ENCODE data around the gene ZNF670. TPM values are rescaled to one million over a fixed set of nuclear protein-coding genes. Genes with fewer than 3 reads are reported as not detected.

ZNF670 gene
- polyA plus RNA-seq, 1 donor from 2014 or later: 9.3 TPM

DNA sequence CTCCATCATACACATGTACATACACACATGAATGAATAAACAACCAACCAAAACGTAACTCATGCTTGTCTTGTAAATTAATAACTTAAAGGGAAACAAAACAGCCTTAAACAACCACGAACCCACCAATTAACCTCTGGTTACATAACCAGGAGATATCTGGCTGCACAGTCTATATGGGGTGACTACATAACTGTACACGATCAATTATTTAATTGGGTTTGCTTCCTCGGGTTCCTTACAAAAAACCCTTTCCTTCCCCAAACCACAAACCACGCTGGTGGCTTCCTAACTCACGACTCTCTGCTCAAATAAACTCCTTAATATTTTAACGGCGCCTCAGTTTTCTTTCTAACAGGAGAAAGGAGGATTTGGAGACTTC lies 744 bp downstream of the ZNF670 start:
- peaks cover 44% of the 10 kb centered on the region for H3K79me2 ChIP-seq (replicated peaks; ENCODE audit: insufficient read depth, low read length)
- H3K4me2 ChIP-seq (ENCODE audit: low read length): peak overlapping the region; percentile 51
- peaks cover 11% of the 10 kb centered on the region for H3K9me3 ChIP-seq (ENCODE audit: low read length)
- TF ChIP-seq EZH2 (IDR thresholded peaks at IDR 0.05; ENCODE audit: borderline replicate concordance, insufficient read depth, low read length, poor library complexity, severe bottlenecking) (no peak), EP300 (conservative IDR thresholded peaks at IDR 0.05; ENCODE audit: poor library complexity, severe bottlenecking) (no peak), POLR2AphosphoS5 (IDR thresholded peaks at IDR 0.05) (no peak), MXI1 (conservative IDR thresholded peaks at IDR 0.05; ENCODE audit: poor library complexity, severe bottlenecking) (no peak), SMC3 (conservative IDR thresholded peaks at IDR 0.05; ENCODE audit: poor library complexity) (no peak)
- TF ChIP-seq, protein P1, sequence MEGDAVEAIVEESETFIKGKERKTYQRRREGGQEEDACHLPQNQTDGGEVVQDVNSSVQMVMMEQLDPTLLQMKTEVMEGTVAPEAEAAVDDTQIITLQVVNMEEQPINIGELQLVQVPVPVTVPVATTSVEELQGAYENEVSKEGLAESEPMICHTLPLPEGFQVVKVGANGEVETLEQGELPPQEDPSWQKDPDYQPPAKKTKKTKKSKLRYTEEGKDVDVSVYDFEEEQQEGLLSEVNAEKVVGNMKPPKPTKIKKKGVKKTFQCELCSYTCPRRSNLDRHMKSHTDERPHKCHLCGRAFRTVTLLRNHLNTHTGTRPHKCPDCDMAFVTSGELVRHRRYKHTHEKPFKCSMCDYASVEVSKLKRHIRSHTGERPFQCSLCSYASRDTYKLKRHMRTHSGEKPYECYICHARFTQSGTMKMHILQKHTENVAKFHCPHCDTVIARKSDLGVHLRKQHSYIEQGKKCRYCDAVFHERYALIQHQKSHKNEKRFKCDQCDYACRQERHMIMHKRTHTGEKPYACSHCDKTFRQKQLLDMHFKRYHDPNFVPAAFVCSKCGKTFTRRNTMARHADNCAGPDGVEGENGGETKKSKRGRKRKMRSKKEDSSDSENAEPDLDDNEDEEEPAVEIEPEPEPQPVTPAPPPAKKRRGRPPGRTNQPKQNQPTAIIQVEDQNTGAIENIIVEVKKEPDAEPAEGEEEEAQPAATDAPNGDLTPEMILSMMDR (IDR thresholded peaks at IDR 0.05; ENCODE audit: poor library complexity, severe bottlenecking): no peak
- no peaks in the 10 kb centered on the region for H3K9me2 ChIP-seq (ENCODE audit: insufficient read depth, low read length)
- peak overlapping the region; percentile 85 for H3K27ac ChIP-seq (ENCODE audit: low read length)
- no peaks in the 10 kb centered on the region for H4K20me1 ChIP-seq (ENCODE audit: insufficient read depth)
- no peaks in the 10 kb centered on the region for H3F3A ChIP-seq (ENCODE audit: insufficient read depth, low read length, poor library complexity, severe bottlenecking)
- peak overlapping the region; percentile 96 for H2AFZ ChIP-seq (ENCODE audit: low read depth, low read length)
- peak overlapping the region; percentile 96 for H3K4me3 ChIP-seq (ENCODE audit: low read length)
- H3K27me3 ChIP-seq (ENCODE audit: insufficient read depth, low read depth, low read length): no peaks in the 10 kb centered on the region
- peak overlapping the region; percentile 91 for H3K9ac ChIP-seq (ENCODE audit: low read length)
- no peaks in the 10 kb centered on the region for H3K36me3 ChIP-seq (ENCODE audit: insufficient read depth, low read length)

- Histone ChIP-seq H3K4me2 (ENCODE audit: low read length) (peak overlapping the region; percentile 51), H3K36me3 (ENCODE audit: insufficient read depth, low read length) (no peaks in the 10 kb centered on the region), H3K9me2 (ENCODE audit: insufficient read depth, low read length) (no peaks in the 10 kb centered on the region), H3K27me3 (ENCODE audit: insufficient read depth, low read depth, low read length) (no peaks in the 10 kb centered on the region), H3K9ac (ENCODE audit: low read length) (no peak overlapping the region), H3F3A (ENCODE audit: insufficient read depth, low read length, poor library complexity, severe bottlenecking) (no peaks in the 10 kb centered on the region), H4K20me1 (ENCODE audit: insufficient read depth) (no peaks in the 10 kb centered on the region), H2AFZ (ENCODE audit: low read depth, low read length) (no peak overlapping the region), H3K4me3 (ENCODE audit: low read length) (peak overlapping the region; percentile 96), H3K9me3 (ENCODE audit: low read length) (peaks cover 11% of the 10 kb centered on the region), H3K79me2 (replicated peaks; ENCODE audit: insufficient read depth, low read length) (peaks cover 46% of the 10 kb centered on the region), H3K27ac (ENCODE audit: low read length) (no peak overlapping the region)
- no peak for TF ChIP-seq TAF1 (IDR thresholded peaks at IDR 0.05; ENCODE audit: low read depth)
- TF ChIP-seq, protein P2, sequence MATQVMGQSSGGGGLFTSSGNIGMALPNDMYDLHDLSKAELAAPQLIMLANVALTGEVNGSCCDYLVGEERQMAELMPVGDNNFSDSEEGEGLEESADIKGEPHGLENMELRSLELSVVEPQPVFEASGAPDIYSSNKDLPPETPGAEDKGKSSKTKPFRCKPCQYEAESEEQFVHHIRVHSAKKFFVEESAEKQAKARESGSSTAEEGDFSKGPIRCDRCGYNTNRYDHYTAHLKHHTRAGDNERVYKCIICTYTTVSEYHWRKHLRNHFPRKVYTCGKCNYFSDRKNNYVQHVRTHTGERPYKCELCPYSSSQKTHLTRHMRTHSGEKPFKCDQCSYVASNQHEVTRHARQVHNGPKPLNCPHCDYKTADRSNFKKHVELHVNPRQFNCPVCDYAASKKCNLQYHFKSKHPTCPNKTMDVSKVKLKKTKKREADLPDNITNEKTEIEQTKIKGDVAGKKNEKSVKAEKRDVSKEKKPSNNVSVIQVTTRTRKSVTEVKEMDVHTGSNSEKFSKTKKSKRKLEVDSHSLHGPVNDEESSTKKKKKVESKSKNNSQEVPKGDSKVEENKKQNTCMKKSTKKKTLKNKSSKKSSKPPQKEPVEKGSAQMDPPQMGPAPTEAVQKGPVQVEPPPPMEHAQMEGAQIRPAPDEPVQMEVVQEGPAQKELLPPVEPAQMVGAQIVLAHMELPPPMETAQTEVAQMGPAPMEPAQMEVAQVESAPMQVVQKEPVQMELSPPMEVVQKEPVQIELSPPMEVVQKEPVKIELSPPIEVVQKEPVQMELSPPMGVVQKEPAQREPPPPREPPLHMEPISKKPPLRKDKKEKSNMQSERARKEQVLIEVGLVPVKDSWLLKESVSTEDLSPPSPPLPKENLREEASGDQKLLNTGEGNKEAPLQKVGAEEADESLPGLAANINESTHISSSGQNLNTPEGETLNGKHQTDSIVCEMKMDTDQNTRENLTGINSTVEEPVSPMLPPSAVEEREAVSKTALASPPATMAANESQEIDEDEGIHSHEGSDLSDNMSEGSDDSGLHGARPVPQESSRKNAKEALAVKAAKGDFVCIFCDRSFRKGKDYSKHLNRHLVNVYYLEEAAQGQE (IDR thresholded peaks at IDR 0.05; ENCODE audit: borderline replicate concordance): no peak
- TF ChIP-seq, protein P1 (IDR thresholded peaks at IDR 0.05; ENCODE audit: poor library complexity, severe bottlenecking): no peak
- TF ChIP-seq MXI1 (conservative IDR thresholded peaks at IDR 0.05; ENCODE audit: poor library complexity, severe bottlenecking): no peak
- no peak for TF ChIP-seq SMC3 (conservative IDR thresholded peaks at IDR 0.05; ENCODE audit: poor library complexity)
Observed at GRCh38 chr1:247077213-247077612, 1.4 kb downstream of the ZNF670 start.
